Left lung (tissue), 10 donors: ENCODE data around the gene MED27. TPM values are rescaled to one million over a fixed set of nuclear protein-coding genes. Genes with fewer than 3 reads are reported as not detected.

Source experiments
- ATAC-seq: fragments of 200-7000 bp; cut with Tn5 transposase; one replicate; pipeline ENCODE4 v1.9.1; 2020; ENCODE audit warnings: moderate library complexity
- DNase-seq, 4 donors: peaks; one replicate each; pipeline ENCODE4 v3.0.0-alpha.2; 2013 to 2020
- H3K27ac ChIP-seq, 2 donors: fragments of 200-600 bp; sonication (generic) in 1 of 2; one replicate each; pipeline versions ENCODE4 v1.5.0 to v1.8.0; 2020 to 2021
- H3K27me3 ChIP-seq, 2 donors: fragments of 200-600 bp; sonication (generic) in 1 of 2; one replicate each; pipeline versions ENCODE4 v1.5.0 to v1.8.0; 2020 to 2021
- H3K36me3 ChIP-seq, 2 donors: fragments of 200-600 bp; sonication (generic) in 1 of 2; one replicate each; pipeline versions ENCODE4 v1.5.0 to v1.8.0; 2020 to 2021
- H3K4me1 ChIP-seq, 2 donors: fragments of 200-600 bp; one replicate each; pipeline ENCODE4 v1.8.0; 2021
- H3K4me3 ChIP-seq, 2 donors: fragments of 200-600 bp; sonication (generic) in 1 of 2; one replicate each; pipeline versions ENCODE4 v1.5.0 to v1.8.0; 2020 to 2021; ENCODE audit warnings: mild to moderate bottlenecking in 1 of 2
- H3K9me3 ChIP-seq, 2 donors: fragments of 200-600 bp; sonication (generic) in 1 of 2; one replicate each; pipeline versions ENCODE4 v1.5.0 to v1.8.0; 2020 to 2021
- intact Hi-C, 2 donors: fragments of 100-400 bp; cut with DNase I; formaldehyde crosslinking; loops; one replicate each; pipeline versions ENCODE4 v1.11.2 to v1.14.2; 2022
- polyA plus RNA-seq, 6 donors: library from polyadenylated mRNA; unstranded; fragments of 120-200 nt; gene quantifications; one replicate each; pipeline ENCODE4 v1.2.1, GENCODE V29; 2013; ENCODE audit not compliant: insufficient read length in 6 of 6
- total RNA-seq, 2 donors: library from RNA; stranded (reverse); fragmentation: NEBNext Ultra II Directional; extraction: Animal tissue kit (Norgen Biotek cat#: 25700); gene quantifications; one replicate each; pipeline ENCODE4 v1.2.1, GENCODE V29; 2021
- TF ChIP-seq, protein P1 (sequence below), 2 donors: fragments of 200-600 bp; sonication (generic) in 1 of 2; IDR thresholded peaks; one replicate each; pipeline versions ENCODE4 v1.5.0 to v1.8.0; 2021; ENCODE audit warnings: antibody characterized with exemption in 2 of 2
- donor health status: DM: no; HTN: yes; CAD: no.
- donor health status: DM: no; HTN: no; CAD: no.

Gene MED27
- total and polyA plus RNA-seq, 8 donors: 12.5 to 18.6 (median 16.7) TPM

GRCh38 chr9:131813116-131813515 is 266.6 kb downstream of the MED27 start:
- ATAC-seq: no peak
- no peak overlapping the region for H3K4me3 ChIP-seq
- no peaks in the 10 kb centered on the region for H3K4me1 ChIP-seq
- H3K36me3 ChIP-seq: no peaks in the 10 kb centered on the region
- no peak overlapping the region for H3K27ac ChIP-seq
- H3K27me3 ChIP-seq: peaks cover 0 to 72% of the 10 kb centered on the region in 2 donors
- intact Hi-C loops: no loop called here
- TF ChIP-seq, protein P1, sequence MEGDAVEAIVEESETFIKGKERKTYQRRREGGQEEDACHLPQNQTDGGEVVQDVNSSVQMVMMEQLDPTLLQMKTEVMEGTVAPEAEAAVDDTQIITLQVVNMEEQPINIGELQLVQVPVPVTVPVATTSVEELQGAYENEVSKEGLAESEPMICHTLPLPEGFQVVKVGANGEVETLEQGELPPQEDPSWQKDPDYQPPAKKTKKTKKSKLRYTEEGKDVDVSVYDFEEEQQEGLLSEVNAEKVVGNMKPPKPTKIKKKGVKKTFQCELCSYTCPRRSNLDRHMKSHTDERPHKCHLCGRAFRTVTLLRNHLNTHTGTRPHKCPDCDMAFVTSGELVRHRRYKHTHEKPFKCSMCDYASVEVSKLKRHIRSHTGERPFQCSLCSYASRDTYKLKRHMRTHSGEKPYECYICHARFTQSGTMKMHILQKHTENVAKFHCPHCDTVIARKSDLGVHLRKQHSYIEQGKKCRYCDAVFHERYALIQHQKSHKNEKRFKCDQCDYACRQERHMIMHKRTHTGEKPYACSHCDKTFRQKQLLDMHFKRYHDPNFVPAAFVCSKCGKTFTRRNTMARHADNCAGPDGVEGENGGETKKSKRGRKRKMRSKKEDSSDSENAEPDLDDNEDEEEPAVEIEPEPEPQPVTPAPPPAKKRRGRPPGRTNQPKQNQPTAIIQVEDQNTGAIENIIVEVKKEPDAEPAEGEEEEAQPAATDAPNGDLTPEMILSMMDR (IDR thresholded peaks at IDR 0.05): no peak
- H3K9me3 ChIP-seq: no peaks in the 10 kb centered on the region
- no peak for DNase-seq

- intact Hi-C loops: no loop called here
- no peak overlapping the region for H3K27ac ChIP-seq
- H3K36me3 ChIP-seq: no peaks in the 10 kb centered on the region
- peaks cover 0 to 81% of the 10 kb centered on the region in 2 donors for H3K27me3 ChIP-seq
- H3K9me3 ChIP-seq: no peaks in the 10 kb centered on the region
- no peak overlapping the region for H3K4me3 ChIP-seq
- TF ChIP-seq, protein P1 (IDR thresholded peaks at IDR 0.05): no peak
- ATAC-seq (no peak), DNase-seq (no peak)
- no peaks in the 10 kb centered on the region for H3K4me1 ChIP-seq
These were observed 267.4 kb downstream of the MED27 start for GRCh38 chr9:131812116-131812790.

- Histone ChIP-seq H3K27me3 (peaks cover 0 to 87% of the 10 kb centered on the region in 2 donors), H3K36me3 (no peaks in the 10 kb centered on the region), H3K27ac (no peak overlapping the region), H3K4me3 (no peak overlapping the region), H3K4me1 (no peaks in the 10 kb centered on the region), H3K9me3 (no peaks in the 10 kb centered on the region)
- ATAC-seq: no peak
- intact Hi-C loops: no loop called here
- no peak for DNase-seq
- TF ChIP-seq, protein P1 (IDR thresholded peaks at IDR 0.05): no peak
These were observed 268.3 kb downstream of the MED27 start for GRCh38 chr9:131811405-131811804.

DNA sequence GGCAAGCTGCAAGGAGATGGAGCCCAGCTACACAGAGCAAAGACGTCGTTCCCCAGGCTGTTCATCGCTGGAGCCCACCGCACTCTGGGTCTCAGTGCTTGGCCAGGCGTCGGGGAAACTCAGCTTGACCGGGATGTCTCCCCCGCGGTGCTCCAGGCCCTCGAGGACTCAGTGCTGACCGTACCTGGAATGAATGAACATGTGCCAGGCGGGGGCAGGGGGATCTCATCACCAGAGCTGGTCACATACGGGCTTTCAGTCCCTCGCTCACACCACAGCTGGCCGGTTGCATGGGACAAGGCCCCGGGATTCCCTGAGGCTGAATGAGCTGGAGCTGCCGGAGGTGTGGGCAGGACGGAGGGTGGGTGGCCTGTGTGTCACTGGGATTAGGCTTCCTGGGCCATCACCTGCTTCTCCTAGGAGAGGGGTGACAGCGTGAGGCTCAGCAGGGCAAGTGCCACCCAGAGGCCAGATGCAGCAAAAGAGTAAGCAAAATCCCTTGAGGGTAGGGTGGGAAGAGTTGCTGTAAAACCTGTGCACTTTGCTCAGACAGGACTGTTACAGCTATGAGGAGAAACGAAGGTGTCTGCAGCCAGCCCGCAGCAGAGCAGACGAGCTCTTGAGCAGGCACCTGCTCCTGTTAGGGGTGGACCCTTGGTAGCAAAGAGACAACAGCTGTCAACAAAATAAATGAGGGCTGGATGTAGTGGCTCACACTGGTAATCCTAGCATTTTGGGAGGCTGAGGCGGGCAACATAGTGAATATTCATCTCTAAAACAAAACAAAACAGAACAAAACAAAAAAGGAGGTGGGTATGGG is 269.1 kb downstream of the MED27 start:
- no peaks in the 10 kb centered on the region for H3K36me3 ChIP-seq
- no peaks in the 10 kb centered on the region for H3K9me3 ChIP-seq
- ATAC-seq (no peak), DNase-seq (no peak)
- H3K4me1 ChIP-seq: no peaks in the 10 kb centered on the region
- H3K27me3 ChIP-seq: peaks cover 0 to 88% of the 10 kb centered on the region in 2 donors
- TF ChIP-seq, protein P1 (IDR thresholded peaks at IDR 0.05): no peak
- no peak overlapping the region for H3K4me3 ChIP-seq
- intact Hi-C loops: no loop called here
- H3K27ac ChIP-seq: no peak overlapping the region

Other genes starting within 250 kb of the MED27 start
- gene NTNG2, start 82.2 kb upstream of the MED27 start, total RNA-seq: 1 to 10 TPM; 1.5 to 4.6 TPM
- 1 to 10 TPM in 2 of 6 donors, under 1 TPM in 4; 0.27 to 1.2 (median 0.88) TPM for gene NTNG2, start 82.2 kb upstream of the MED27 start, polyA plus RNA-seq